GM06990 (cell line): ENCODE measurements around the gene COMT.

Experiments
- DNase-seq: peaks from one replicate; pipeline ENCODE4 v3.0.0-alpha.2; 2011; ENCODE audit not compliant: insufficient read length; ENCODE audit errors: extremely low read depth
- H3K27me3 ChIP-seq: replicated peaks from 2 replicates; pipeline ENCODE4 v1.6.0; 2011; ENCODE audit warnings: low read length; ENCODE audit not compliant: control insufficient read depth, insufficient read depth
- H3K36me3 ChIP-seq: 2 replicates; pipeline ENCODE4 v1.5.1; 2011; ENCODE audit warnings: low read length; ENCODE audit not compliant: control insufficient read depth, insufficient read depth
- H3K4me3 ChIP-seq: replicated peaks from 2 replicates; pipeline ENCODE4 v1.5.1; 2011; ENCODE audit warnings: low read depth, mild to moderate bottlenecking, control low read depth, low read length
- CTCF ChIP-seq: IDR thresholded peaks from 2 replicates; pipeline ENCODE4 v1.5.1; 2011; ENCODE audit warnings: low read length, control low read depth, mild to moderate bottlenecking, inconsistent platforms; ENCODE audit not compliant: insufficient read depth, poor library complexity, severe bottlenecking

Gene COMT

DNA sequence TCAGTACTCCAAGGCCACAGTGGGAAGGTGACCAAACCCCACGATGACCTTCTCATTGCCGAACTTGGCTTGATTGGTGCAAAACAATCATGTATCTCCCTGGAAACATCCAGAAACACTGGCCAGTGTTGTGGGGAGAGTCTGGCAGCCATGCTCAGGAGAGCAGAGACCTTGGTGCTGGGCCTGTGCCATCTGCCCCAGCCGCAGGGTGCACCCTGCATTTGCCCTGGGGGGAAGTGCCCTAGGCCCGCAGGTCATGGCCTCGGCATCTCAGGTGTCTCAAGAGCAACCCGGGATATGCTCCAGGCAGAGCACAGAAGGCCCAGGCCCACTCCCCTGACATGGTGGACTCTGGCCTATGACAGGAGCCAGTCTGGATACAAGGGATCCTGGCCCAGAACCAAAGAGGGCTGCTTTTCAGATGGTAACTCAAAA lies 51.4 kb downstream of the COMT start:
- no peak for DNase-seq
- Histone ChIP-seq H3K36me3 (no peaks in the 10 kb centered on the region), H3K27me3 (no peaks in the 10 kb centered on the region), H3K4me3 (no peak overlapping the region)
- TF ChIP-seq CTCF = no peak

DNA sequence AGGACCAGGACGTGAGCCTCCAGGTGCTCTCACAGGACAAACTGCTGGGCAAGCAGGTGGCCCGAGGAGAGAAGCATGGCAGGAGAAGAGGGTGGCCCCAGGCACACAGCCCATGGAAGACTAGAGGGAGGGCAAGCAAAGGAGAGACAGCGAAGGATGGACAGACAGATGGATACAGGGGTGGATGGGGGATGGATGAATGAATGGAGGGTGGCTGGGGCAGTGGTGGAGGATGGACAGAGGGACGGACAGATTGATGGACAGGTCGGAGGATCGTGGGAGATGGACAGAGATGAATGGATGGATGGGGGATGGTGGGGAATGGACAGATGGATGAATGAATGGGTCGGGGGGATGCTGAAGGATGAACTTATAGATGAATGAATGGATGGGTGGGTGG lies 52.4 kb downstream of the COMT start:
- Histone ChIP-seq H3K36me3 (no peaks in the 10 kb centered on the region), H3K4me3 (no peak overlapping the region), H3K27me3 (no peaks in the 10 kb centered on the region)
- DNase-seq = no peak
- no peak for TF ChIP-seq CTCF

DNA sequence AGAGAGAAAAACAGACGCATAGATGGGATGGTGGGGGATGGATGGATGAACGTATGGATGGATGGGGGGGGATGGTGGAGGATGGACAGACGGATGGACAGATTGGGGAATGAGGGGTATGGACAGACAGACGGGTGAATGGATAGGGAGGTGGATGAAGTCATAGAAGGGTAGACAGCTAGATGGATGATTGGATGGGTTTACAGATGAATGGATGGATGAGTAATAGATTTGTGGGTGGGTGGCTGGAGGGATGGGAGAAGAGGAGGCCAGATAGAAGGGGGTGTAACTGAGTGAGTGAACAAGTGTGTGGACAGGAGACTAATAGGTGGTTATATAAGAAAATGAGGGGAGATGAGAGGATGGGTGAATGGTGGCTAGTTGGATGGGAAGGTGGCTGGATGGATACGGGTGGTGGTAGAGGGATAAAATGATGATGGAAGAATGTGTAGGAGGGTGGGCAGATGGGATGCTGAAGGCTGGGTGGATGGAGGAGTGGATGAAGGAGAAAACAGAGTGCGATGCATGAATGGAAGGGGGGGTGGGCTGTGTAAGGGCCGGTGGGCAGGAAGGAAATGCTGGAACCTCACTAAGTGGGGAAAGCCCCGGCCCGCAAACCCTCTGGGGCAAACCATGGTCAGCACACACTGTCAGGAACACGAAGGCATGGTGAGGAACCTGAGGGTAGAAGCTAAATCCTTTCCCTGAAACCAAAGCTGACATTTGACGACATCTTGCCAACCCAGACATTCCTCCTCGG lies 53.5 kb downstream of the COMT start:
- TF ChIP-seq CTCF = no peak
- Histone ChIP-seq H3K36me3 (no peaks in the 10 kb centered on the region), H3K27me3 (no peaks in the 10 kb centered on the region), H3K4me3 (no peak overlapping the region)
- DNase-seq = no peak

DNA sequence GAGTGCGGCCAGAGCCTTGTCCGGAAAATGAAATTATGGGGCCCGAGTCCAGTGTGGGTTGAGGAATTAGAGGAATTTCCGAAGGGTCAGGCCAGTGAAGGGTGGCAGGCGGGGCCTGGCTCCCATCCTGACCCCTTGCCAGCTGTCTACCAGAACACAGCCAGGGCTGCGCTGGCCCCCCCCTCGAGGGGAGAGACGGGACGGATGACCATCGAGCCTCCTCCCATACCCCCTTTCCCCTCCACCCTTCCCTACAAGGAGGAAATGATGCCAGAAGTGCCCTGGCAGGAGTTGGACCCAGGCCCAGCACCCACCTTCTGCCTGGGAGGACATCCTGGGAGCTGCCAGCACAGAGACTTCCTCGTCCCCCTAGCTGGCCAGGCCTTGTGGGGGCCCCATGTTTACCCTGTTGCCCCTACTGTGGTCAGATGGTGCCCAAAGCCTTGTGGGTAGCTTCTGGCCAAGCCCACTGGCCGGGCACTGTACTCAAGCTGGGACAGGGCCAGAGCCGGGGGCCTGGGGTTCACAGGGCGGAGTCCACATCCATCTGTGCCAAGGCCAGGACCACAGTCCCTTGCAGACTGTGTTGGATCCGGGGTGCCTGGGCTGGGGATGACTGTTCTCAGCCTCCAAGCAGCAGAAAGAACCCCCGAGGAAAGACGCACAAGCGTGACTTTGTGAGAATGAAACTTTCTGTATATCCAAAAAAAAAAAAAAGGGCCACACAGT lies 54.2 kb downstream of the COMT start:
- Histone ChIP-seq H3K4me3 (no peak overlapping the region), H3K27me3 (no peaks in the 10 kb centered on the region), H3K36me3 (no peaks in the 10 kb centered on the region)
- no peak for DNase-seq
- no peak for TF ChIP-seq CTCF

GRCh38 chr22:19996694-19997384 lies 55.3 kb downstream of the COMT start:
- no peaks in the 10 kb centered on the region for H3K36me3 ChIP-seq
- H3K4me3 ChIP-seq = no peak overlapping the region
- no peaks in the 10 kb centered on the region for H3K27me3 ChIP-seq
- DNase-seq = no peak
- TF ChIP-seq CTCF = no peak
